Measurements from ENCODE around the gene TRPV4.

DNA sequence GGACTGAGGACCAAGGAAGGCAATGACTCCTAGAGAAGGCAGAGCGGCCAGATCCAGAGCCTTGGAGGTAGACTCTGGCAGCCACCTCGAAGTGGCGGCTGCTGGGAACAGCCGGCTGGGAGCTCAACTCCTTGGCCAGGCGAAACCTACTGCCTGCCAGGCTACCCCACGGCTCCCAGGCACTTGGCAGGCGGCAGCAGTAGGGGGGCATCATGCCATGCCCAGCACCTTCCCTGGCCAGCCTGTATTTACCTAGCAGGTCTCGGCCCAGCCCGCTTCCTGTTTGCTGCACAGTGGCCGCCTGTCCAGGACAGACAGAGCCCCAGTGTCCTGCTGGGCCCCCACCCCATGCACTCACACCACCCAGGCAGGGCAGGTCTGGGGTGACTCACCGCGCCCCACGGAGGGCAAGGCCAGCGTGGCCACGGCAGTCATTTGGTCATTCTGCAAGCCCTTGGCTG is 10.2 kb downstream of the TRPV4 start:
- TF ChIP-seq, protein P1, sequence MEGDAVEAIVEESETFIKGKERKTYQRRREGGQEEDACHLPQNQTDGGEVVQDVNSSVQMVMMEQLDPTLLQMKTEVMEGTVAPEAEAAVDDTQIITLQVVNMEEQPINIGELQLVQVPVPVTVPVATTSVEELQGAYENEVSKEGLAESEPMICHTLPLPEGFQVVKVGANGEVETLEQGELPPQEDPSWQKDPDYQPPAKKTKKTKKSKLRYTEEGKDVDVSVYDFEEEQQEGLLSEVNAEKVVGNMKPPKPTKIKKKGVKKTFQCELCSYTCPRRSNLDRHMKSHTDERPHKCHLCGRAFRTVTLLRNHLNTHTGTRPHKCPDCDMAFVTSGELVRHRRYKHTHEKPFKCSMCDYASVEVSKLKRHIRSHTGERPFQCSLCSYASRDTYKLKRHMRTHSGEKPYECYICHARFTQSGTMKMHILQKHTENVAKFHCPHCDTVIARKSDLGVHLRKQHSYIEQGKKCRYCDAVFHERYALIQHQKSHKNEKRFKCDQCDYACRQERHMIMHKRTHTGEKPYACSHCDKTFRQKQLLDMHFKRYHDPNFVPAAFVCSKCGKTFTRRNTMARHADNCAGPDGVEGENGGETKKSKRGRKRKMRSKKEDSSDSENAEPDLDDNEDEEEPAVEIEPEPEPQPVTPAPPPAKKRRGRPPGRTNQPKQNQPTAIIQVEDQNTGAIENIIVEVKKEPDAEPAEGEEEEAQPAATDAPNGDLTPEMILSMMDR (IDR thresholded peaks at IDR 0.05; ENCODE audit: poor library complexity), result no peak
- TF ChIP-seq EZH2phosphoT487 (IDR thresholded peaks at IDR 0.05; ENCODE audit: low read depth, severe bottlenecking, unreplicated experiment), result no peak
- TF ChIP-seq EZH2 (IDR thresholded peaks at IDR 0.05; ENCODE audit: borderline replicate concordance), result no peak

All from hepatocyte (in vitro differentiated cells).